SK-N-SH (cell line): ENCODE results near the gene ALDOA. TPM values are rescaled to one million over a fixed set of nuclear protein-coding genes. Genes with fewer than 3 reads are reported as not detected.

Experiments used
- polyA plus RNA-seq, 3 experiments: library from polyadenylated mRNA; depleted of rRNA; stranded (reverse); fragments of >200 nt; gene quantifications; 2 replicates each; pipeline ENCODE4 v1.2.3, GENCODE V29; 2012

Gene ALDOA
- polyA plus RNA-seq, 1 of the 3 experiments (the other 2 are of a cell fraction), result 641 TPM

Other genes starting within 250 kb of the ALDOA start
- gene PAGR1, start 249.6 kb upstream of the ALDOA start, polyA plus RNA-seq (2012; rRNA removed), result 48.5 and 57.7 TPM in 2 replicates
- gene MVP, start 245.3 kb upstream of the ALDOA start, polyA plus RNA-seq (2012; rRNA removed), result 198 and 222 TPM in 2 replicates
- 90.7 and 94.8 TPM in 2 replicates for gene CDIPT, start 202.5 kb upstream of the ALDOA start, polyA plus RNA-seq (2012; rRNA removed)
- 26.6 and 59.8 TPM in 2 replicates for gene SEZ6L2, start 166.2 kb upstream of the ALDOA start, polyA plus RNA-seq (2012; rRNA removed)
- gene ASPHD1, start 165.3 kb upstream of the ALDOA start, polyA plus RNA-seq (2012; rRNA removed), result 29.0 and 35.1 TPM in 2 replicates
- 28.5 and 31.0 TPM in 2 replicates for gene KCTD13, start 139.5 kb upstream of the ALDOA start, polyA plus RNA-seq (2012; rRNA removed)
- 95.0 and 101 TPM in 2 replicates for gene TMEM219, start 103.7 kb upstream of the ALDOA start, polyA plus RNA-seq (2012; rRNA removed)
- 21.9 and 23.1 TPM in 2 replicates for gene TAOK2, start 91.9 kb upstream of the ALDOA start, polyA plus RNA-seq (2012; rRNA removed)
- 15.4 and 18.9 TPM in 2 replicates for gene HIRIP3, start 70.1 kb upstream of the ALDOA start, polyA plus RNA-seq (2012; rRNA removed)
- gene INO80E, start 69.5 kb upstream of the ALDOA start, polyA plus RNA-seq (2012; rRNA removed), result 43.9 and 46.6 TPM in 2 replicates
- gene DOC2A, start 54.7 kb upstream of the ALDOA start, polyA plus RNA-seq (2012; rRNA removed), result 10.3 and 10.4 TPM in 2 replicates
- not detected in 2 replicates for gene C16orf92, start 42.6 kb upstream of the ALDOA start, polyA plus RNA-seq (2012; rRNA removed)
- gene TLCD3B, start 34.5 kb upstream of the ALDOA start, polyA plus RNA-seq (2012; rRNA removed), result 2.3 and 3.8 TPM in 2 replicates
- gene PPP4C, start 10.2 kb downstream of the ALDOA start, polyA plus RNA-seq (2012; rRNA removed), result 325 and 339 TPM in 2 replicates
- 0.16 and 0.18 TPM in 2 replicates for gene TBX6, start 26.2 kb downstream of the ALDOA start, polyA plus RNA-seq (2012; rRNA removed)
- 24.5 and 36.6 TPM in 2 replicates for gene YPEL3, start 30.5 kb downstream of the ALDOA start, polyA plus RNA-seq (2012; rRNA removed)
- gene GDPD3, start 47.8 kb downstream of the ALDOA start, polyA plus RNA-seq (2012; rRNA removed), result 1.5 and 2.3 TPM in 2 replicates
- gene MAPK3, start 57.5 kb downstream of the ALDOA start, polyA plus RNA-seq (2012; rRNA removed), result 65.6 and 67.3 TPM in 2 replicates
- 13.0 and 13.5 TPM in 2 replicates for gene CORO1A, start 117.8 kb downstream of the ALDOA start, polyA plus RNA-seq (2012; rRNA removed)
- gene BOLA2B, start 127.9 kb downstream of the ALDOA start, polyA plus RNA-seq (2012; rRNA removed), result 660 and 726 TPM in 2 replicates
- gene SLX1A, start 128.1 kb downstream of the ALDOA start, polyA plus RNA-seq (2012; rRNA removed), result 45.0 and 68.8 TPM in 2 replicates
- gene SULT1A3, start 133.5 kb downstream of the ALDOA start, polyA plus RNA-seq (2012; rRNA removed), result 20.4 and 24.1 TPM in 2 replicates
- gene NPIPB13, start 182.7 kb downstream of the ALDOA start, polyA plus RNA-seq (2012; rRNA removed), result 1.9 and 5.3 TPM in 2 replicates